Stimulated activated CD4-positive, alpha-beta T cell treated with anti-CD3 and anti-CD28 coated beads, Interleukin-2, amount 100 ng/mL, for 4 hours (primary cell): ENCODE measurements around the gene SYNM.

Source experiments
- DNase-seq: peaks from one replicate; pipeline ENCODE4 v3.0.0-alpha.2; 2020; ENCODE audit warnings: low read depth

Gene SYNM

GRCh38 chr15:99140590-99140989 lies 35.7 kb downstream of the SYNM start:
- DNase-seq = no peak

- DNase-seq = no peak
Measured at GRCh38 chr15:99141943-99142342, 37.1 kb downstream of the SYNM start.

GRCh38 chr15:99142562-99142961 lies 37.7 kb downstream of the SYNM start:
- no peak for DNase-seq

GRCh38 chr15:99143242-99143641 lies 38.4 kb downstream of the SYNM start:
- DNase-seq = no peak

DNA sequence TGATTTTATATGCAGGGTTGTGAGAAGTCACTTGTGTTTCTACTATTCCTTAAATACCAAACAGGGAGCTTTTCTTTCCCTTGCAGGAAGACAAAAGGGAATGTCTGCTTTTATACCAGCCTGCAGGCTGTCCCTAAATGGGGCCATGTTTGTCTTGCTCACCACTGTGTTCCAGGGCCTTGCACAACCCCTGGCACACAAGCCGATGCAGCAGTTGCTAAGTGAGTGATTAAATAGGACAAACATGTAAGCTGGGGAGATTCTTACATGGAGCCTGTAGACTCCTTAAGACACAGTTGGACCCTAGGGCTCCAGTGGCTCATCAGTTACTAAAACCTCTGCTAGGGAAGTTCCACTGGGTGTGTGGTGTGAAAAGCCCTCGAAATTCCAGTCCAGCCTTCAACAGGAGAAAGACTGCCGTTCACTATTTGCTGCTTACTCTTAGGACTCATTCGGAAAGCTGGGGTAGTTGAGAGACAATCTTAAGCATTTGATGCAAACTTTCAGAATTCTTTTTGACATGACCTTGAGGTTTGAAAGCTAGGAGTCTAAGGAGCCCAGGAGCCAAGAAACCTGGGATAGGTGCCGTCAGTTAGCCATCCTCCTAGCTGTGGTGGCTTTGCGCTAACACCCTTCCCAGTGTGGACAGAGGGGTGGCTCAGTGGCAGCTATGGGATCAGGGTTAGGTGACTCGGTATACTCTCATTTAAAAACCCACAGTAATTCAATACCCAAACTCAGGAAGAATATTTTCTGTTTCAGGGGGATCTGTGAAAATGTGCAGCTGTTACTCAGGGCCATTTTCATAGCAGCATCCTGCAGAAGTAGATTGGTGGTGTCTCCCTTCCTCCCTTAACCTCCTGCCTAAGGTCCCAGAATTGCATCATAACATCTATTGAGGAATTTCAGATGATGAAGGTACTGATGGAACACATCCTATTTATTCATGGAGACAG lies 39.1 kb downstream of the SYNM start:
- no peak for DNase-seq

DNA sequence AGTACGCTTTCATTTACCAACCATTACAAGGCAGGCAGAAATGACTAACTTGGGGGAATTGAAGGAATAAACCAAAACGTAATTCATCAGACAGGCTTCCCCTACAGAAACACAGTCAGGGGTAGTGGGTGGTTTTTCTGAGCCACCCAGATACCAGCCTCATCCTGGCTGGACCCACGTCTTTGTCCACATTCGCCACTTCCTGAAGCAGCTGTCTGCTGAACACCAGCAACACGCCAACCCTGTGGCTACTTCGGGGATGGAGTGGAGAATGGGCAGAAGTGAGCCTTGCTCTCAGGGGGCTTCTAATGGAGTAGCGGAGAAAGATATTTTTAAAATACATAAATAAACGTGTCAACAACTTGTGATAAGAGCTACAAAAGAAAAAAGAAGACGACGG lies 40.1 kb downstream of the SYNM start:
- DNase-seq = no peak

DNA sequence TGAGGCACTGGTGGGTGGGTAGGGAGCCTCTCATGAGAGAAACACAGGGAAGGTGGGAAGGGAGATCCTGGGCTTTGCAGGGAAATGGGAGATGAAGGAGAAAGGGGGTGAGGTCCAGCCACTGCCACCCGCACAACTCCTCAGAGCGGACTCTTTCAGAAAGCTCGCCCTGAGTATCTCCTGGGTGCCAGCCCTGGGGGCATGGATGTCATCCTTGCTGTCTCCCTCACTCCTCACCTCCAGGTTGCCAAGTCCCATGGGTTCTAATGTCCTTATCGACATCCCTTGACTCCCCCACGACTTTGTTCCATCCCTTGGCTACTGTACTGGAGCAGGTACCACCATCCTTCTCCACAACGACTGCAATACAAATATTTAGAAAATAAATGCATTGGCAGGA lies 40.9 kb downstream of the SYNM start:
- DNase-seq = no peak

GRCh38 chr15:99146661-99147060 lies 41.8 kb downstream of the SYNM start:
- DNase-seq = no peak

DNA sequence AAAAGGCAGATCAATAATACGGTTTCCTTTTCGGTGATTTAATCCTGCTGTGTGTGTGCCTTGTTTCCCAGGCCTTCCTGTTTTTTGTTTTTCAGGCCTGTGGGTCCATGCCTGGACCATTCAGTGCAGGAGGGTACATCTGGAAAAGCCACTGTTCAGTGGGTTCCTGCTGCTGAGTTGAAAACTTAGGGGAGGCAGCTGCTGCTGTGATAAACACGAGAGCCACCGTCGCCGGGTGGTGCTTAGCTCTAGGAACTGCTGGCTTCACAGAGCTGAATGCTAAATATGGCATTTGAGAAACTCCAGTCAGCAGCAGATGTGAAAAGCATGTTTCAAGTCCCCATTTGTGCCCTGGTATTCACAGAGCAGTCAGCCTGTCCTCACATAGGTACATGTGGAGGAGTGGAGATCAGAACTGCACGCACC lies 44.0 kb downstream of the SYNM start:
- DNase-seq = no peak

GRCh38 chr15:99149366-99149765 lies 44.5 kb downstream of the SYNM start:
- no peak for DNase-seq

- no peak for DNase-seq
Measured at GRCh38 chr15:99151156-99151555, 46.3 kb downstream of the SYNM start.

DNA sequence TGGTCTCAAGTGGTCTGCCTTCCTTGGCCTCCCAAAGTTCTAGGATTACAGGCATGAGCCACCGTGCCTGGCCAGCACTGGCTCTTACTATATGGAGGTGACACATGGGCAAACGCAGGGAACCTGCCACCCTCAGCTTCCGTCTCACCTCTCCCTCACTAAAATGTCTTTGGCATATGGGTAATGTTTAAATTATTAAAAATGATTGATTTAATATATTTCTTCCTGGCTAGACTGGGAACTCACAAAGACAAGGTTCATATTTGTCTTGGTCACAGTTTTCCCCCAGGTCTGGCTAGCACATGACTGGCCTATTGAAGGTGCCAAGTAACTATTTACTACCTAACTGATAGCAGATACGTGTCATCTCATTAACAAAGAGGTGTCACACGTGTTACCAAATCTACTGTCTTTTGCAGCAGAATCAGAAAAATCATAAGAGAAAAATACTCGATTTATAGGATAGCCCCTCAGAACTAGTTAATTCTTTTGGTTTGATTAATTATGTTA lies 48.2 kb downstream of the SYNM start:
- no peak for DNase-seq

- DNase-seq = no peak
Measured at GRCh38 chr15:99154271-99154670, 49.4 kb downstream of the SYNM start.

- no peak for DNase-seq
Measured at GRCh38 chr15:99155961-99156443, 51.1 kb downstream of the SYNM start.

DNA sequence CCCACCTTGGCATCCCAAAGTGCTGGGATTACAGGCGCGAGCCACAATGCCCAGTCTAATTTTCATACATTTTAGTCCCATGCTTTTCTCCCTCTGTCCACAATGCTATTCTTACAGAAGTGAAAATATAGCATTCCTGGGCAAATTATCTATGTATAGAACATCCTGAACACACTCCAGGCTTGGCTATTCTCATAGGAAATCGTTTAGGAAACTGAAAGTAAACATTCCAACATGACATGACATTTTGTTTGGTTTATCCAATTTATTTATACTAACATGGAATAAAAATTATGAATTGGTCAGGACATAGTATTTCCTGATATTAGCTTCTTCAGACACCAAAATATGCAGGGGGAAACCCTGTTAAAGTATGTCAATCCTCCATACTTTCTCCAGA lies 52.6 kb downstream of the SYNM start:
- no peak for DNase-seq

- no peak for DNase-seq
Measured at GRCh38 chr15:99158626-99159412, 53.9 kb downstream of the SYNM start.

DNA sequence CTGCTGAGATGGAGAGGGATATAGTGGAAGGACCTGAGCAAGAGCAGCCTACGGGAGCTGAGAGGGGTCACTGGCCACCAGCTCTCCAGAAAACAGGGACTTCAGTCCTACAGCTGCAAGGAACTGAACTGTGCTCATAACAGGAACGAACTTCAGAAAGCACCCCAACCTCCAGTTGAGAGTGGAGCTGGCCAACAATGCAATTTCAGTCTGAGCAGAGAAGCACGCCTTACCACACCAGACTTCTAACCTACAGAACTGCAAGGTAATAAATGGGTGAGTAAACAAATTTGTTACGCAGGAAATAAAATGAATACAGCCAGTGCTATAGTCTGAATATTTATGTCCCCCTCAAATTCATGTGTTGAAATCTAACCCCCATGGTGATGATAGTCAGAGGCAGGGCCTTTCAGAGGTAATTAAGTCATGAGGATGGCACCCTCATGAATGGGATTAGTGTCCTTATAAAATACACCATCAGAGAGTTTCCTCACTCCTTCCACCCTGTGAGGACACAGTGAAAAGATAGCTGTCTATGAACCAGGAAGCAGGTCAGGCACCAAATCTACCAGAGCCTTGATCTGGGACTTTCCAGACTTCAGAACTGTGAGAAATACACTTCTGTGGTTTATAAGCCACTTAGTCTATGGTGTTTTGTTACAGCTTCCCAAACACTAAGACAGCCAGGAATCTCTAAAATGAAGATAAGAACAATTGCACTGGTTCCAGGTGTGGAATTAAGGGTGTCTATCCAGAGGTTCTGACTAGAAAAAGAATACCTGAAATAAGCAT lies 58.6 kb downstream of the SYNM start:
- no peak for DNase-seq

DNA sequence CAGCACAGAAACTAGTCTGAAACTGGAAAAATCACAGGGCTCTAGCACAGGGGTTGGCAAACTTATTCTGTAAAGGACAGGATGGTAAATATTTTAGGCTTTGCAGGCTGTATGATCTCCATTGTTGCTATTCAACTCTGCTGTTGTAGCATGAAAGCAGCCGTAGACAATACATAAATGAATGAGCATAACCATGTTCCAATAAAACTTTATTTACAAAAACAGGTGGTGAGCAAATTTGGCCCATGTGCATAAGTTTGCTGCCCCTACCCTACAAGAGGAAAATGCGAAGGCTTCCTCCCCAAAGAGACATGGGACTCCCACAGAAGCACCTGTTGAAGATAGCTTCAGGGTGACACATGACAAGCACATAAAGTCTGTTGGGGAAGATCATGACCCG lies 59.2 kb downstream of the SYNM start:
- no peak for DNase-seq

DNA sequence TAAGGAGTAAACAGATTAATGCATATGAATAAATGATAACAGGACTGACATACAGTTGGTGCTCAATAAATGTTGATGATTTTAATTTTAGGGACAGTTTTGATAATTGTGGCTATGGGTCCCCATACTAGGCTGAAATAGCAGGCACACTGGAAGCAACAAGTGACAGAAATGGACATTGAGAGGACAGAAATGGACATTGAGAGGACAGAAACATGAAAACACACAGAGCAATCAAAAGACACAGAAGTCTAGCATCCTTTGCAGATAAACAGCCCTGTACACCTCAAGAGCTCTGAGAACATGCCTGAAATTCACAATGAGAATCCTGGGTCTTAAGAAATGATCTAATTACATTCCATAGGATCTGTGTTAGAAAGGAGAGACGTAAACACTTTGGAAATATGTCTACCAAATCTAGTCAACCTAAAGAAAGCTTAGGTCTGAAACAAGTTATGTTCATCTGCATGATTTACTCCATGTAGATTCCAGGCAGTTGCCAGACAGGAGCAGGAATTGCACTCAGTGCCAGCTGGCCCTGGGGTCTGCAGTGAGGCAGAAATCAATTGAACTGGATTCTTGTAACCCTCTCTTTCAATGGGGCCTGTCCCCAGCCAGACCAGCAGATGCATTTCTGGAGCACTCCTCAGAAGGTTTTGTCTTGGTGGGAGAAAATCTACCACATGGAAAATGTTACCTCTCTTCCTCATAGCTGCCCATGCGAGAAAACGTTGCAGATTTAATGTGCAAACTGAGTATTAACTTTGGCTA lies 60.3 kb downstream of the SYNM start:
- no peak for DNase-seq

- DNase-seq = no peak
Measured at GRCh38 chr15:99165956-99166689, 61.2 kb downstream of the SYNM start.
